H1 (cell line): Measurements from ENCODE around the gene SSRP1. TPM values are rescaled to one million over a fixed set of nuclear protein-coding genes. Genes with fewer than 3 reads are reported as not detected.

Experiments
- CTCF ChIA-PET: fragments of 300-600 bp; sonication (Branson Sonifier 250); formaldehyde crosslinking; loops from one replicate; lab custom pipeline; 2021; ENCODE audit not compliant: partially characterized antibody; lab: Charles Lee
- POLR2A ChIA-PET: fragments of 300-600 bp; sonication (Branson Sonifier 250); formaldehyde crosslinking; loops from one replicate; lab custom pipeline; 2021; ENCODE audit warnings: inconsistent platforms; ENCODE audit not compliant: partially characterized antibody; lab: Charles Lee
- DNase-seq, 2 experiments: peaks; one replicate each; pipeline versions ENCODE4 v3.0.0 to v3.0.0-alpha.2; 2010 to 2022; ENCODE audit warnings: low spot score in 2 of 2, low read depth in 1 of 2, mixed read lengths in 1 of 2
- FAIRE-seq: peaks from 2 replicates; lab custom pipeline; 2011; peaks lifted over from hg19 to GRCh38; lab: Jason Lieb, UNC
- H2AFZ ChIP-seq: 2 replicates; pipeline ENCODE4 v1.8.1; 2012; ENCODE audit warnings: low read length, inconsistent platforms
- H2AK5ac ChIP-seq: 2 replicates; pipeline ENCODE4 v1.6.1; 2013; ENCODE audit warnings: low read depth, low read length
- H2BK120ac ChIP-seq: replicated peaks from 2 replicates; pipeline ENCODE3; 2013; ENCODE audit warnings: low read depth, low read length, inconsistent platforms
- H2BK12ac ChIP-seq: 2 replicates; pipeline ENCODE4 v1.6.1; 2013; ENCODE audit warnings: low read depth, low read length
- H2BK15ac ChIP-seq: 2 replicates; pipeline ENCODE4 v1.6.1; 2013; ENCODE audit warnings: low read length
- H2BK20ac ChIP-seq: 2 replicates; pipeline ENCODE4 v1.6.1; 2013; ENCODE audit warnings: low read length
- H2BK5ac ChIP-seq: 2 replicates; pipeline ENCODE4 v1.6.1; 2013; ENCODE audit warnings: low read depth, low read length
- H3K14ac ChIP-seq: 2 replicates; pipeline ENCODE4 v1.6.1; 2013; ENCODE audit warnings: inconsistent platforms; ENCODE audit not compliant: insufficient read length
- H3K18ac ChIP-seq: 2 replicates; pipeline ENCODE4 v1.6.1; 2013; ENCODE audit warnings: low read length; ENCODE audit errors: extremely low read depth
- H3K23ac ChIP-seq: 2 replicates; pipeline ENCODE4 v1.6.1; 2013; ENCODE audit warnings: inconsistent platforms; ENCODE audit not compliant: insufficient read length
- H3K23me2 ChIP-seq: 2 replicates; pipeline ENCODE4 v1.6.1; 2013; ENCODE audit warnings: low read depth, low read length
- H3K27ac ChIP-seq: 2 replicates; pipeline ENCODE4 v1.6.1; 2011; ENCODE audit warnings: low read depth, low read length, inconsistent platforms
- H3K27me3 ChIP-seq, 4 experiments: replicated peaks in 1 of 4; 1 replicate in 1 of 4; 2 replicates in 3 of 4; pipeline versions ENCODE4 v1.6.1 to v1.8.1; 2011 to 2013; ENCODE audit warnings: low read length in 3 of 4, mild to moderate bottlenecking in 3 of 4, inconsistent platforms in 2 of 4, mixed read lengths in 2 of 4, moderate library complexity in 1 of 4; ENCODE audit not compliant: control insufficient read depth in 3 of 4, insufficient read depth in 3 of 4; ENCODE audit errors: extremely low read depth in 1 of 4
- H3K36me3 ChIP-seq, 4 experiments: 2 replicates each; pipeline versions ENCODE4 v1.6.1 to v1.8.1; 2011 to 2013; ENCODE audit warnings: mild to moderate bottlenecking in 4 of 4, low read length in 3 of 4, moderate library complexity in 2 of 4, control low read depth in 1 of 4, inconsistent platforms in 1 of 4; ENCODE audit not compliant: insufficient read depth in 4 of 4, control insufficient read depth in 2 of 4
- H3K4ac ChIP-seq: replicated peaks from 2 replicates; pipeline ENCODE3; 2013; ENCODE audit warnings: low read length, low read depth, mixed read lengths, inconsistent platforms; ENCODE audit not compliant: insufficient read length
- H3K4me1 ChIP-seq, 4 experiments: replicated peaks in 1 of 4; 1 replicate in 1 of 4; 2 replicates in 3 of 4; pipeline versions ENCODE4 v1.6.1 to v1.8.1; 2011 to 2013; ENCODE audit warnings: low read length in 3 of 4, inconsistent platforms in 2 of 4, mixed read lengths in 1 of 4; ENCODE audit not compliant: insufficient read depth in 4 of 4, control insufficient read depth in 3 of 4
- H3K4me2 ChIP-seq, 2 experiments: 2 replicates each; pipeline versions ENCODE4 v1.6.1 to v1.8.1; 2011 to 2013; ENCODE audit warnings: low read depth in 2 of 2, low read length in 2 of 2, control low read depth in 1 of 2, inconsistent platforms in 1 of 2, mild to moderate bottlenecking in 1 of 2; ENCODE audit not compliant: insufficient read depth in 1 of 2
- H3K4me3 ChIP-seq, 4 experiments: fragments of 200-600, 300-600 bp in 1 of 4; sonication (generic), shearing (Covaris generic), sonication (Bioruptor Twin) in 1 of 4; 2 replicates each; pipeline versions ENCODE4 v1.5.1 to v1.8.1; 2011 to 2016; ENCODE audit warnings: low read length in 4 of 4, low read depth in 3 of 4, control low read depth in 2 of 4, inconsistent platforms in 2 of 4, mild to moderate bottlenecking in 2 of 4, mixed read lengths in 1 of 4, moderate library complexity in 1 of 4; ENCODE audit not compliant: insufficient read depth in 2 of 4; ENCODE audit errors: extremely low read depth in 1 of 4
- H3K56ac ChIP-seq: replicated peaks from 2 replicates; pipeline ENCODE3; 2013; ENCODE audit warnings: low read depth, mild to moderate bottlenecking, mixed read lengths, low read length, inconsistent platforms; ENCODE audit not compliant: insufficient read length
- H3K79me1 ChIP-seq: 2 replicates; pipeline ENCODE4 v1.6.1; 2013; ENCODE audit warnings: low read depth, low read length, control low read depth
- H3K79me2 ChIP-seq, 2 experiments: 2 replicates each; pipeline versions ENCODE4 v1.6.1 to v1.8.1; 2012 to 2013; ENCODE audit warnings: low read length in 2 of 2, mild to moderate bottlenecking in 2 of 2, inconsistent platforms in 1 of 2; ENCODE audit not compliant: insufficient read depth in 2 of 2, control insufficient read depth in 1 of 2
- H3K9ac ChIP-seq, 4 experiments: replicated peaks in 1 of 4; 1 replicate in 1 of 4; 2 replicates in 3 of 4; pipeline versions ENCODE4 v1.6.1 to v1.8.1; 2011 to 2013; ENCODE audit warnings: low read depth in 3 of 4, low read length in 3 of 4, control low read depth in 2 of 4, mild to moderate bottlenecking in 2 of 4, moderate library complexity in 2 of 4, inconsistent platforms in 1 of 4; ENCODE audit errors: extremely low read depth in 1 of 4
- H3K9me3 ChIP-seq, 2 experiments: 2 replicates each; pipeline versions ENCODE4 v1.6.1 to v1.8.1; 2012 to 2013; ENCODE audit warnings: mild to moderate bottlenecking in 2 of 2, moderate library complexity in 2 of 2, control low read depth in 1 of 2, inconsistent platforms in 1 of 2, low read depth in 1 of 2, low read length in 1 of 2, mixed read lengths in 1 of 2; ENCODE audit not compliant: insufficient read depth in 2 of 2
- H4K20me1 ChIP-seq, 2 experiments: replicated peaks in 1 of 2; 2 replicates each; pipeline versions ENCODE3 to v1.8.1; 2011 to 2013; ENCODE audit warnings: inconsistent platforms in 2 of 2, low read length in 2 of 2, mild to moderate bottlenecking in 1 of 2; ENCODE audit not compliant: insufficient read depth in 2 of 2, control insufficient read depth in 1 of 2
- H4K5ac ChIP-seq: 2 replicates; pipeline ENCODE4 v1.6.1; 2013; ENCODE audit warnings: low read length, low read depth, mixed read lengths, inconsistent platforms; ENCODE audit not compliant: insufficient read length
- H4K8ac ChIP-seq: 2 replicates; pipeline ENCODE4 v1.8.0; 2013; ENCODE audit warnings: mild to moderate bottlenecking, moderate library complexity, low read length, inconsistent platforms; ENCODE audit not compliant: insufficient read depth; ENCODE audit errors: extremely low read depth
- H4K91ac ChIP-seq: replicated peaks from 2 replicates; pipeline ENCODE3; 2013; ENCODE audit warnings: low read length, mixed read lengths, inconsistent platforms; ENCODE audit not compliant: insufficient read length
- FOSL1 ChIP-seq: IDR thresholded peaks from 2 replicates; pipeline ENCODE4 v1.6.1; 2011; ENCODE audit warnings: mild to moderate bottlenecking, low read depth, low read length, moderate library complexity; ENCODE audit not compliant: insufficient read depth
- TAF1 ChIP-seq: IDR thresholded peaks from 2 replicates; pipeline ENCODE4 v1.6.1; 2011; ENCODE audit warnings: mild to moderate bottlenecking, low read depth, low read length
- WGBS, 2 experiments: shearing (Covaris generic) in 1 of 2; methylation state at CpG; one replicate each; pipeline versions ENCODE4 v1.1.6 to v1.1.7; 2013 to 2015; ENCODE audit warnings: low lambda C conversion rate in 2 of 2, mixed read lengths in 2 of 2, inconsistent platforms in 1 of 2, low coverage in 1 of 2, missing lambda C conversion rate in 1 of 2; ENCODE audit not compliant: insufficient replicate concordance in 2 of 2, insufficient coverage in 1 of 2, insufficient read length in 1 of 2; ENCODE audit errors: extremely low coverage in 1 of 2, missing lambda C conversion rate in 1 of 2; 5-methylcytosine and 5-hydroxymethylcytosine counted together
- polyA plus RNA-seq, 7 experiments: library from polyadenylated mRNA; depleted of rRNA in 3 of 7; stranded (reverse) in 5 of 7; unstranded in 2 of 7; fragments of >200 nt in 5 of 7; fragments of 200-250 nt in 2 of 7; gene quantifications; 1 replicate in 5 of 7; 2 replicates in 1 of 7; 4 replicates in 1 of 7; pipeline versions ENCODE4 v1.2.1 to v1.2.3, GENCODE V29; 2011 to 2013; ENCODE audit warnings: missing spikeins in 2 of 7, mixed read lengths in 2 of 7
- total RNA-seq: library from RNA; stranded (reverse); fragmentation: NEBNext Ultra II Directional; extraction: Animal tissue kit (Norgen Biotek cat#: 25700); gene quantifications from 2 replicates; pipeline ENCODE4 v1.2.1, GENCODE V29; 2021

SSRP1 gene
- total and polyA plus RNA-seq, 2 of the 8 experiments (the other 6 are each of a cell fraction or from before 2014, with no cell fraction given) = 259 to 281 TPM

DNA sequence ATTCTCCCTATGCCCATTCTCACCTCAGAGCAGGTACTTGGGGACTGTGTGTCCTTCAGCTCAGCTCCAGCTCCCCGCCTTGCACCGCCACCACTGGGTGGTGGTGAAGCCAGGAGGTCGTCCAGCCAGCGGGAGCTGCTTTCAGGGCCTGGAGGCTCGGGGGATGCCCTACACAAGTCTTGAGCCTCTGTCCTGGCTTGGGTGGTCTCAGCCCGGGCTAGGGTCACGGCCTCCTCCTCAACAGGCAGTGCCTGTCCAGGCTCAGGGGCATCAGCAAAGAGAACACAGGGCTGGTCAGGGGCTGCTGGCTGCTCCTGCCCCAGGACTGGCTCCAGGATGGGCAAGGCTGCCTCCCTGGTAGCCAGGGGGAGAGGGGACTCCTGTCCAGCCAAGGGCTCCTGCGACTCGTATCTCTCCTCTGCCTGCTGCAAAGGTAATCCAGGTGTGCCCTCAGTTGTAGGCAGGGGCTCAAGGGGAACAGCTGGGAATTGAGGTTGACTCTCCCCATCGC, 23.1 kb downstream of the SSRP1 start:
- H2BK5ac ChIP-seq = peak overlapping the region; percentile 66
- no peak overlapping the region for H3K4me3 ChIP-seq
- H3K4me2 ChIP-seq = no peak overlapping the region; a peak in 1 of 4 replicates
- no peak overlapping the region for H4K91ac ChIP-seq
- peaks cover 0 to 20% of the 10 kb centered on the region in 2 experiments for H4K20me1 ChIP-seq
- H3K79me2 ChIP-seq = peaks cover 0 to 34% of the 10 kb centered on the region in 2 experiments; a peak in 2 of 4 replicates
- H2BK12ac ChIP-seq = no peak overlapping the region
- DNase-seq (no peak), FAIRE-seq (no peak)
- peaks cover 20 to 81% (median 53%) of the 10 kb centered on the region in 4 experiments for H3K36me3 ChIP-seq
- H3K4ac ChIP-seq = no peak overlapping the region
- H3K18ac ChIP-seq = peak overlapping the region; percentile 19; the same call in 1 of the 2 replicates
- H2BK15ac ChIP-seq = 0 out of 2 replicates have a peak overlapping the region, but pooled peaks have one; percentile 53
- H3K27ac ChIP-seq = no peak overlapping the region
- no peak overlapping the region for H2BK120ac ChIP-seq
- H3K14ac ChIP-seq = no peak overlapping the region
- H3K4me1 ChIP-seq = peaks cover 15 to 36% (median 24%) of the 10 kb centered on the region in 4 experiments
- ChIA-PET POLR2A (interaction anchor here (0.6 to 45.7 kb wide), 8 partner anchors 5 to 334 kb away, joined by 3 to 1279 read pairs (median 6); partner anchors contain the start of genes P2RX3, SSRP1 and TNKS1BP1), CTCF (interaction anchor here (1.1 to 1.8 kb wide), 5 partner anchors 9 to 34 kb away, joined by 3 to 11 read pairs (median 3); no protein-coding TSS in a partner anchor)
- no peaks in the 10 kb centered on the region for H3K9me3 ChIP-seq
- no peaks in the 10 kb centered on the region for H3K27me3 ChIP-seq
- H3K23me2 ChIP-seq = peaks cover 4% of the 10 kb centered on the region; the same call in 1 of the 2 replicates
- peak overlapping the region; percentile 39; the same call in 1 of the 2 replicates for H2AK5ac ChIP-seq
- H2BK20ac ChIP-seq = no peak overlapping the region
- no peak overlapping the region for H3K56ac ChIP-seq
- H3K9ac ChIP-seq = no peak overlapping the region; a peak in 1 of 7 replicates
- WGBS, 2 experiments = 93% methylated on average over 10 of the region's 10 CpGs; no CpG with 5 or more reads in 1 of the 2 experiments
- no peak overlapping the region for H2AFZ ChIP-seq
- peaks cover 17% of the 10 kb centered on the region for H3K79me1 ChIP-seq
- no peak overlapping the region for H4K5ac ChIP-seq
- H3K23ac ChIP-seq = no peak overlapping the region
- peak overlapping the region; percentile 19; the same call in 1 of the 2 replicates for H4K8ac ChIP-seq
- TF ChIP-seq TAF1 (no peak), FOSL1 (no peak)
